NCI-H2171 treated with DMSO at 0.1 percent for 48 hours (cell line): ENCODE results near the gene ASB4.
A peak's percentile ranks its signal among the peaks of the same experiment; 100 is the strongest.

Experiments
- DNase-seq: peaks from one replicate; lab custom pipeline; 2025; lab: John Stamatoyannopoulos, UW

ASB4 gene

GRCh38 chr7:95479992-95480624 lies 5.6 kb upstream of the ASB4 start:
- no peak for DNase-seq

GRCh38 chr7:95481271-95482165 lies 4.2 kb upstream of the ASB4 start:
- peak; percentile 68 for DNase-seq

GRCh38 chr7:95482424-95482823 lies 3.3 kb upstream of the ASB4 start:
- no peak for DNase-seq

GRCh38 chr7:95490231-95490762 lies 4.6 kb downstream of the ASB4 start:
- DNase-seq = no peak

GRCh38 chr7:95491201-95491600 lies 5.5 kb downstream of the ASB4 start:
- no peak for DNase-seq

GRCh38 chr7:95491634-95492314 lies 6.0 kb downstream of the ASB4 start:
- peak; percentile 91 for DNase-seq

GRCh38 chr7:95493247-95493646 lies 7.5 kb downstream of the ASB4 start:
- DNase-seq = no peak

- DNase-seq = no peak
These were observed 8.1 kb downstream of the ASB4 start for GRCh38 chr7:95493844-95494243.

- DNase-seq = no peak
These were observed 15.6 kb downstream of the ASB4 start for GRCh38 chr7:95501261-95501832.

- no peak for DNase-seq
These were observed 16.7 kb downstream of the ASB4 start for GRCh38 chr7:95502403-95502802.

GRCh38 chr7:95503271-95504131 lies 17.8 kb downstream of the ASB4 start:
- no peak for DNase-seq

GRCh38 chr7:95504132-95504588 lies 18.4 kb downstream of the ASB4 start:
- DNase-seq = peak; percentile 63

GRCh38 chr7:95508780-95509179 lies 23.0 kb downstream of the ASB4 start:
- no peak for DNase-seq

- DNase-seq = peak; percentile 23
These were observed 23.5 kb downstream of the ASB4 start for GRCh38 chr7:95509199-95509598.

- DNase-seq = peak; percentile 70
These were observed 26.0 kb downstream of the ASB4 start for GRCh38 chr7:95511716-95512260.

- DNase-seq = no peak
These were observed 31.7 kb downstream of the ASB4 start for GRCh38 chr7:95517458-95517857.

GRCh38 chr7:95517870-95518269 lies 32.1 kb downstream of the ASB4 start:
- DNase-seq = no peak

GRCh38 chr7:95520136-95520535 lies 34.4 kb downstream of the ASB4 start:
- no peak for DNase-seq

GRCh38 chr7:95525503-95525902 lies 39.8 kb downstream of the ASB4 start:
- DNase-seq = no peak

- DNase-seq = no peak
These were observed 40.5 kb downstream of the ASB4 start for GRCh38 chr7:95526128-95526738.
